ENCODE measurements around the gene CNST. TPM values are rescaled to one million over a fixed set of nuclear protein-coding genes. Genes with fewer than 3 reads are reported as not detected.

The CNST gene
- total RNA-seq, 1 experiment from 2014 or later, result 19.8 TPM

DNA sequence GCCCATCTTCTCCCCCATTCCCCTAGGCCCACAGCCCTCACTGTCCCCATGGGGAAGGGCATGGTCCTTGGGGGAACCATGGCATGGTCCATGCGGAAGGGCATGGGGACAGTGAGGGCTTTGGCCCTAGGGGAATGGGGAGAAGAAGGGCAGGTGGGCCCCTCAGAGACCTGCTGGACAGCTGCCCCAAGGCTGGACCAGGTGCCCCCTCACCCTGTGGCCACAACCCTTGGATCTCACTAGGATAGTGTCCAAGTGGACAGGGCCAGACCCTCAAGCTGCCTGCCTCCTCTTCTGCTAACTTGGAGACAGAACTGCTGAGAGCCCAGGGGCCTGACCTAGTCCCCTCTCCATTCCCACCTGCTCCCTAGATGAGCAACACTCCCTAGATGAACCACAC lies 46.7 kb upstream of the CNST start:
- Histone ChIP-seq H2AK5ac (ENCODE audit: insufficient read length, low read length) (no peak overlapping the region), H3K79me1 (ENCODE audit: insufficient read depth, low read depth, low read length, poor library complexity, severe bottlenecking) (no peaks in the 10 kb centered on the region), H3K14ac (ENCODE audit: insufficient read depth, low read length) (no peak overlapping the region), H3K23ac (ENCODE audit: insufficient read length, low read depth, low read length) (no peak overlapping the region), H3K9ac (ENCODE audit: extremely low read depth, insufficient read length, low read length) (no peak overlapping the region), H3K4me1 (ENCODE audit: insufficient read depth, low read length) (no peaks in the 10 kb centered on the region), H2BK20ac (ENCODE audit: low read depth, low read length, poor library complexity, severe bottlenecking) (no peak overlapping the region), H3K9me3 (ENCODE audit: control insufficient read depth, low read depth, low read length) (peaks cover 5% of the 10 kb centered on the region), H3T11ph (ENCODE audit: low read length) (no peak overlapping the region), H3K27me3 (ENCODE audit: insufficient read depth, low read length) (no peaks in the 10 kb centered on the region), H3K27ac (ENCODE audit: insufficient read length, low read depth, low read length) (no peak overlapping the region), H4K20me1 (ENCODE audit: control insufficient read depth, insufficient read depth, insufficient read length) (no peaks in the 10 kb centered on the region), H2AFZ (ENCODE audit: low read length) (no peak overlapping the region), H2BK15ac (ENCODE audit: low read depth, low read length) (no peak overlapping the region), H3K23me2 (ENCODE audit: insufficient read length, low read depth, low read length, poor library complexity, severe bottlenecking) (no peaks in the 10 kb centered on the region), H3K18ac (ENCODE audit: insufficient read length, low read depth, low read length) (no peak overlapping the region), H4K5ac (ENCODE audit: insufficient read length, low read depth, low read length) (no peak overlapping the region), H2BK5ac (ENCODE audit: insufficient read length, low read length) (no peak overlapping the region), H3K4ac (ENCODE audit: low read depth, low read length) (no peak overlapping the region), H2BK120ac (ENCODE audit: low read depth, low read length, poor library complexity, severe bottlenecking) (no peak overlapping the region), H2BK12ac (ENCODE audit: insufficient read length, low read depth, low read length) (no peak overlapping the region), H4K8ac (replicated peaks; ENCODE audit: insufficient read length, low read depth, low read length) (no peak overlapping the region), H3K4me2 (ENCODE audit: insufficient read depth, insufficient read length, low read length) (no peak overlapping the region), H3K56ac (ENCODE audit: insufficient read length, low read depth, low read length) (no peak overlapping the region), H3K79me2 (ENCODE audit: insufficient read depth, low read length) (no peaks in the 10 kb centered on the region), H4K91ac (ENCODE audit: insufficient read length, low read depth, low read length) (no peak overlapping the region)
- H3K27me3 Mint-ChIP-seq (ENCODE audit: low read depth), result peaks cover 8% of the 10 kb centered on the region
- H3K27ac Mint-ChIP-seq, result no peak overlapping the region
- no peaks in the 10 kb centered on the region for H3K4me1 Mint-ChIP-seq
- WGBS (ENCODE audit: extremely low coverage, insufficient read length, low lambda C conversion rate), result no CpG with 5 or more reads among the region's 1 CpG
- H3K4me3 Mint-ChIP-seq, result no peak overlapping the region
- DNase-seq, result no peak
- TF ChIP-seq, protein P1, sequence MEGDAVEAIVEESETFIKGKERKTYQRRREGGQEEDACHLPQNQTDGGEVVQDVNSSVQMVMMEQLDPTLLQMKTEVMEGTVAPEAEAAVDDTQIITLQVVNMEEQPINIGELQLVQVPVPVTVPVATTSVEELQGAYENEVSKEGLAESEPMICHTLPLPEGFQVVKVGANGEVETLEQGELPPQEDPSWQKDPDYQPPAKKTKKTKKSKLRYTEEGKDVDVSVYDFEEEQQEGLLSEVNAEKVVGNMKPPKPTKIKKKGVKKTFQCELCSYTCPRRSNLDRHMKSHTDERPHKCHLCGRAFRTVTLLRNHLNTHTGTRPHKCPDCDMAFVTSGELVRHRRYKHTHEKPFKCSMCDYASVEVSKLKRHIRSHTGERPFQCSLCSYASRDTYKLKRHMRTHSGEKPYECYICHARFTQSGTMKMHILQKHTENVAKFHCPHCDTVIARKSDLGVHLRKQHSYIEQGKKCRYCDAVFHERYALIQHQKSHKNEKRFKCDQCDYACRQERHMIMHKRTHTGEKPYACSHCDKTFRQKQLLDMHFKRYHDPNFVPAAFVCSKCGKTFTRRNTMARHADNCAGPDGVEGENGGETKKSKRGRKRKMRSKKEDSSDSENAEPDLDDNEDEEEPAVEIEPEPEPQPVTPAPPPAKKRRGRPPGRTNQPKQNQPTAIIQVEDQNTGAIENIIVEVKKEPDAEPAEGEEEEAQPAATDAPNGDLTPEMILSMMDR (conservative IDR thresholded peaks at IDR 0.05), result no peak
- peaks cover 52 to 56% of the 10 kb centered on the region in 2 experiments for H3K9me3 Mint-ChIP-seq
- H3K36me3 Mint-ChIP-seq (ENCODE audit: insufficient read depth in 1 of 3, low read depth in 3 of 3), result peaks cover 3 to 17% (median 7%) of the 10 kb centered on the region in 3 experiments; a peak in 4 of 7 replicates
